Activated CD4-positive, alpha-beta T cell treated with anti-CD3 and anti-CD28 coated beads for 36 hours (primary cell): ENCODE results near the gene NCS1. TPM values are rescaled to one million over a fixed set of nuclear protein-coding genes. Genes with fewer than 3 reads are reported as not detected.
A peak's percentile ranks its signal among the peaks of the same experiment; 100 is the strongest.

Experiments
- ATAC-seq: fragments of 200-7000 bp; cut with Tn5 transposase; one replicate; pipeline ENCODE4 v1.10.0; 2021; ENCODE audit warnings: mild to moderate bottlenecking, moderate library complexity
- CTCF ChIA-PET: fragments of 350-600 bp; sonication (Branson Sonifier 250); formaldehyde crosslinking; loops from one replicate; lab custom pipeline; 2021; ENCODE audit warnings: antibody characterized with exemption; lab: Charles Lee
- POLR2A ChIA-PET: fragments of 350-600 bp; sonication (Branson Sonifier 250); formaldehyde crosslinking; loops from one replicate; lab custom pipeline; 2021; ENCODE audit warnings: antibody characterized with exemption, inconsistent platforms; lab: Charles Lee
- DNase-seq: peaks from one replicate; pipeline ENCODE4 v3.0.0-alpha.2; 2020
- H3K27ac Mint-ChIP-seq: one replicate; pipeline ENCODE4 v1.8.0; 2021; ENCODE audit warnings: mixed read lengths
- H3K27me3 Mint-ChIP-seq: one replicate; pipeline ENCODE4 v1.8.0; 2021; ENCODE audit warnings: mixed read lengths
- H3K36me3 Mint-ChIP-seq: one replicate; pipeline ENCODE4 v1.8.0; 2021; ENCODE audit warnings: low read depth, mixed read lengths
- H3K4me1 Mint-ChIP-seq: one replicate; pipeline ENCODE4 v1.8.0; 2021; ENCODE audit warnings: mixed read lengths
- H3K4me3 Mint-ChIP-seq: one replicate; pipeline ENCODE4 v1.8.0; 2021; ENCODE audit warnings: mild to moderate bottlenecking, moderate library complexity, mixed read lengths
- H3K9me3 Mint-ChIP-seq: one replicate; pipeline ENCODE4 v1.8.0; 2021; ENCODE audit warnings: low read depth, mixed read lengths
- intact Hi-C, 2 experiments: fragments of 100-400 bp; cut with DNase I in 1 of 2; cut with micrococcal nuclease in 1 of 2; formaldehyde crosslinking; loops; one replicate each; pipeline versions ENCODE4 v1.14.2 to v1.15.1; 2022 to 2024; cut with DNase I, micrococcal nuclease
- total RNA-seq, 2 experiments: library from RNA; stranded (reverse); gene quantifications; one replicate each; pipeline ENCODE4 v1.2.3, GENCODE V29; 2021

NCS1 gene
- total RNA-seq, 2 experiments from 2014 or later, result 24.8 to 25.2 TPM

DNA sequence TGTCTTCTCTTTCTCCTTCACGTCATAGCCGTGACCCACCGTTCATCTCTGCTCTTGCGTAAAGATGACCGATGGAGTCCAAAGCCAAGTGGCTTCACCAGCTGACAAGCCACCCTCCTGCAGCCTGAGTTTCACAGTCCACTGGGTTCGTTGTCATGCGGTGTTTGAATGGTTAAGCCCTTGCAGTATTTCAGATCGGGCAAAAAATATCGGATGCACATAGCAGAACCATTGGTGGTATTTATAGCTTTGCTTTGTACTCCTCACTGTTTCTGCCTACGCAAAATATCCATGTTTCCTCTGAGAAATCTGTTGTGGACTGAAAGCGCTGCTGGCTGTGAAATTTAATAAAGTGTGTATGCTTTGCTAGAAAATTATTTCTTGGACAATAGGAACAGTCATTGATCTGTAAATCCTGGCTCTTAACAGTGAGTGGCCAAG is 34.5 kb upstream of the NCS1 start:
- Mint-ChIP-seq H3K36me3 (peaks cover 23% of the 10 kb centered on the region), H3K27me3 (no peaks in the 10 kb centered on the region), H3K27ac (peak overlapping the region; percentile 49), H3K9me3 (no peaks in the 10 kb centered on the region), H3K4me3 (no peak overlapping the region), H3K4me1 (peaks cover 57% of the 10 kb centered on the region)
- ATAC-seq (no peak), DNase-seq (no peak)
- POLR2A ChIA-PET, result no interaction called here
- intact Hi-C loops, result loop anchor here in 1 of 2 experiments (1.0 kb wide), 1 partner anchor 8 kb away; no protein-coding TSS in a partner anchor
- CTCF ChIA-PET, result no interaction called here

GRCh38 chr9:130138171-130138653 is 34.0 kb upstream of the NCS1 start:
- Mint-ChIP-seq H3K27ac (peak overlapping the region; percentile 73), H3K4me1 (peaks cover 57% of the 10 kb centered on the region), H3K4me3 (no peak overlapping the region), H3K9me3 (no peaks in the 10 kb centered on the region), H3K36me3 (peaks cover 21% of the 10 kb centered on the region), H3K27me3 (no peaks in the 10 kb centered on the region)
- ATAC-seq (peak; percentile 11), DNase-seq (peak; percentile 45)
- intact Hi-C loops, result loop anchor here in 1 of 2 experiments (1.0 kb wide), 1 partner anchor 9 kb away; no protein-coding TSS in a partner anchor
- CTCF ChIA-PET, result interaction anchor here (0.5 to 1.0 kb wide), 5 partner anchors 10 to 153 kb away, joined by 3 to 4 read pairs (median 3); no protein-coding TSS in a partner anchor
- POLR2A ChIA-PET, result no interaction called here

GRCh38 chr9:130138791-130139190 is 33.4 kb upstream of the NCS1 start:
- ChIA-PET CTCF (interaction anchor here (0.5 to 1.0 kb wide), 5 partner anchors 10 to 152 kb away, joined by 3 to 4 read pairs (median 3); no protein-coding TSS in a partner anchor), POLR2A (no interaction called here)
- H3K4me1 Mint-ChIP-seq, result peaks cover 61% of the 10 kb centered on the region
- H3K27me3 Mint-ChIP-seq, result peaks cover 4% of the 10 kb centered on the region
- DNase-seq, result peak; percentile 49
- intact Hi-C loops, result loop anchor here in 1 of 2 experiments (1.0 kb wide), 1 partner anchor 9 kb away; no protein-coding TSS in a partner anchor
- H3K36me3 Mint-ChIP-seq, result peaks cover 21% of the 10 kb centered on the region
- H3K9me3 Mint-ChIP-seq, result no peaks in the 10 kb centered on the region
- ATAC-seq, result peak; percentile 59
- no peak overlapping the region for H3K4me3 Mint-ChIP-seq
- peak overlapping the region; percentile 73 for H3K27ac Mint-ChIP-seq

DNA sequence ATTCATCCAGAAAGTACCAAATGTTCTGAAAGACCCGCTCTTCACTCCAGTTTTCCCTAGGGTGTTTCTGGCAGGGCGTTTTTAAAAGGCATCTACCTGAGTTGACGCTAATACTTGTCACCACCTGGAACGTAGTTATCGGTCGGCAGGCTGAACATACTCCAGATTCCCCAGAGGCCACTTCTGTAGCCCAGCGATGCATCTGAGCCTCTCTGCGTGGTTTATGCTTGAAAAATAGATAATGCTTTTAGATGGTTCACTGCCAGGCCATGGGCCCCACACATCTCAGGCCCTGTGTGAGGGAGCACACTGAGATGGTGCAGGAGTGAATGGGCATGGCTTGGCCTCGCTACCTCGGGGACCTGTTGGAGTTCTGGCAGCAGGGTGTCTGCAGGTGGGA is 33.0 kb upstream of the NCS1 start:
- H3K36me3 Mint-ChIP-seq, result peaks cover 21% of the 10 kb centered on the region
- peak overlapping the region; percentile 73 for H3K27ac Mint-ChIP-seq
- POLR2A ChIA-PET, result no interaction called here
- peaks cover 65% of the 10 kb centered on the region for H3K4me1 Mint-ChIP-seq
- H3K27me3 Mint-ChIP-seq, result peaks cover 8% of the 10 kb centered on the region
- DNase-seq (no peak), ATAC-seq (no peak)
- intact Hi-C loops, result no loop called here
- no peak overlapping the region for H3K4me3 Mint-ChIP-seq
- no peaks in the 10 kb centered on the region for H3K9me3 Mint-ChIP-seq
- CTCF ChIA-PET, result no interaction called here

DNA sequence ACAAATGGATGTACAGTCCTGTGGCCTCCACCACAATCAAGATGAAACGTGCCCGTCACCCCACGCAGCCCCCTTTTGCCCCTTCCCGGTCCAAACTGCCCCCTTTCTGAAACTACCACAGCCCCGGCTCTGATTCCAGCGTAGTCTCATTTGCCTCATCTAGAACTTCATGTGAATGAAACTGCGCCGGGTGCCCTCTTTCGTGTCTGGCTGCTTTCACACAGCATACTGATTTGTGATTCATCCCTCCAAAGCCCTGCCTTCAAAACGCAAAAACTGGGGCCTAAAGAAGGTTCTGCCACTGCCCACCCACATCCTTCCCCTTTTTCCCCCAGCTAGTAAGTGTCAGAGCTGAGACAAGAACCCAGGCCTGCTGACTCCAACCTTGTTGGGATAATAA is 31.5 kb upstream of the NCS1 start:
- peaks cover 13% of the 10 kb centered on the region for H3K27me3 Mint-ChIP-seq
- ChIA-PET CTCF (interaction anchor here (0.7 to 1.0 kb wide), 3 partner anchors 13 to 182 kb away, joined by 3 to 4 read pairs (median 3); no protein-coding TSS in a partner anchor), POLR2A (interaction anchor here (1.0 kb wide), 1 partner anchor 13 kb away, joined by 4 read pairs; no protein-coding TSS in a partner anchor)
- peaks cover 70% of the 10 kb centered on the region for H3K4me1 Mint-ChIP-seq
- intact Hi-C loops, result loop anchor here in 1 of 2 experiments (1.0 to 2.0 kb wide), 2 partner anchors 11 to 32 kb away; partner anchors contain the start of gene NCS1
- DNase-seq, result peak; percentile 70
- H3K36me3 Mint-ChIP-seq, result peaks cover 15% of the 10 kb centered on the region
- no peaks in the 10 kb centered on the region for H3K9me3 Mint-ChIP-seq
- ATAC-seq, result peak; percentile 81
- peak overlapping the region; percentile 81 for H3K27ac Mint-ChIP-seq
- H3K4me3 Mint-ChIP-seq, result no peak overlapping the region

- H3K36me3 Mint-ChIP-seq, result peaks cover 4% of the 10 kb centered on the region
- CTCF ChIA-PET, result interaction anchor here (0.7 to 1.0 kb wide), 2 partner anchors 12 to 109 kb away, joined by 3 to 4 read pairs; no protein-coding TSS in a partner anchor
- H3K27ac Mint-ChIP-seq, result no peak overlapping the region
- POLR2A ChIA-PET, result no interaction called here
- ATAC-seq (no peak), DNase-seq (no peak)
- H3K9me3 Mint-ChIP-seq, result no peaks in the 10 kb centered on the region
- H3K4me1 Mint-ChIP-seq, result peaks cover 63% of the 10 kb centered on the region
- intact Hi-C loops, result no loop called here
- H3K4me3 Mint-ChIP-seq, result no peak overlapping the region
- peaks cover 17% of the 10 kb centered on the region for H3K27me3 Mint-ChIP-seq
Measured at GRCh38 chr9:130142056-130142455, 30.1 kb upstream of the NCS1 start.

- no peak for ATAC-seq
- POLR2A ChIA-PET, result no interaction called here
- H3K4me1 Mint-ChIP-seq, result peaks cover 61% of the 10 kb centered on the region
- no peak for DNase-seq
- peaks cover 2% of the 10 kb centered on the region for H3K36me3 Mint-ChIP-seq
- H3K27ac Mint-ChIP-seq, result no peak overlapping the region
- H3K27me3 Mint-ChIP-seq, result peaks cover 17% of the 10 kb centered on the region
- CTCF ChIA-PET, result interaction anchor here (1.0 to 1.2 kb wide), 2 partner anchors 11 to 81 kb away, joined by 3 read pairs; no protein-coding TSS in a partner anchor
- H3K4me3 Mint-ChIP-seq, result no peak overlapping the region
- no peaks in the 10 kb centered on the region for H3K9me3 Mint-ChIP-seq
- intact Hi-C loops, result no loop called here
Measured at GRCh38 chr9:130142641-130143040, 29.6 kb upstream of the NCS1 start.

- Mint-ChIP-seq H3K27ac (no peak overlapping the region), H3K4me3 (no peak overlapping the region), H3K27me3 (peaks cover 18% of the 10 kb centered on the region), H3K9me3 (no peaks in the 10 kb centered on the region), H3K36me3 (no peaks in the 10 kb centered on the region), H3K4me1 (peaks cover 53% of the 10 kb centered on the region)
- intact Hi-C loops, result no loop called here
- ATAC-seq (no peak), DNase-seq (no peak)
- ChIA-PET POLR2A (no interaction called here), CTCF (interaction anchor here (0.7 to 1.3 kb wide), 6 partner anchors 29 to 580 kb away, joined by 3 to 5 read pairs (median 3); no protein-coding TSS in a partner anchor)
Measured at GRCh38 chr9:130143279-130143893, 28.8 kb upstream of the NCS1 start.

DNA sequence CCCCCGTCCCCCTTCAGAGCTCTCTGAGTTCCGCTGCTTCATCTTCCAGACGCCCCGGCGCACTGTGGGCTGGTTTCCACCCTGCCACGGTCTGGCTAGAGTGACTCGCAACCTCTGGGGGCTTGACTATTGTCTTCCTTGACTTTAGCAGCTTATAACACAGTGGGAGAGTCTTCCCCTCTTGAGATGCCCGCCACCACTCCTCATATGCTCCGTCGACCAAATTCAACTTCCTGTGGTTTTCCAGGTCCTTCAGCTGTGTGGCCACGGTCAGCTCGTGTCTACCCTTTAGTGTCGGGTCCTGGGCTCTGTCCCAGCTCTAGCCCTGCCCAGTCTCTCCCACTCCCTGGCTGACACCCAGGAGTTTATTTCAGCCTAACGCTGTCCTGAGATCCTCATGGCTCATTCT is 28.2 kb upstream of the NCS1 start:
- ChIA-PET POLR2A (no interaction called here), CTCF (interaction anchor here (0.7 to 1.3 kb wide), 5 partner anchors 29 to 579 kb away, joined by 3 to 5 read pairs (median 3); no protein-coding TSS in a partner anchor)
- H3K36me3 Mint-ChIP-seq, result no peaks in the 10 kb centered on the region
- H3K9me3 Mint-ChIP-seq, result no peaks in the 10 kb centered on the region
- DNase-seq (peak; percentile 28), ATAC-seq (no peak)
- peaks cover 48% of the 10 kb centered on the region for H3K4me1 Mint-ChIP-seq
- H3K27ac Mint-ChIP-seq, result no peak overlapping the region
- H3K27me3 Mint-ChIP-seq, result peaks cover 18% of the 10 kb centered on the region
- H3K4me3 Mint-ChIP-seq, result peak overlapping the region; percentile 40
- intact Hi-C loops, result no loop called here

- Mint-ChIP-seq H3K4me1 (peaks cover 40% of the 10 kb centered on the region), H3K9me3 (no peaks in the 10 kb centered on the region), H3K27me3 (peaks cover 18% of the 10 kb centered on the region), H3K36me3 (no peaks in the 10 kb centered on the region), H3K4me3 (no peak overlapping the region), H3K27ac (no peak overlapping the region)
- no peak for DNase-seq
- intact Hi-C loops, result no loop called here
- CTCF ChIA-PET, result interaction anchor here (0.7 to 1.4 kb wide), 4 partner anchors 10 to 98 kb away, joined by 3 read pairs; no protein-coding TSS in a partner anchor
- no peak for ATAC-seq
- POLR2A ChIA-PET, result no interaction called here
Measured at GRCh38 chr9:130144703-130145102, 27.5 kb upstream of the NCS1 start.

- ATAC-seq (no peak), DNase-seq (no peak)
- Mint-ChIP-seq H3K4me1 (peaks cover 31% of the 10 kb centered on the region), H3K27ac (no peak overlapping the region), H3K36me3 (no peaks in the 10 kb centered on the region), H3K27me3 (peaks cover 18% of the 10 kb centered on the region), H3K4me3 (no peak overlapping the region), H3K9me3 (no peaks in the 10 kb centered on the region)
- POLR2A ChIA-PET, result no interaction called here
- CTCF ChIA-PET, result interaction anchor here (0.5 to 1.4 kb wide), 3 partner anchors 11 to 506 kb away, joined by 3 read pairs; no protein-coding TSS in a partner anchor
- intact Hi-C loops, result no loop called here
Measured at GRCh38 chr9:130145658-130146057, 26.5 kb upstream of the NCS1 start.
